ENCODE measurements around the gene MED12L.

DNA sequence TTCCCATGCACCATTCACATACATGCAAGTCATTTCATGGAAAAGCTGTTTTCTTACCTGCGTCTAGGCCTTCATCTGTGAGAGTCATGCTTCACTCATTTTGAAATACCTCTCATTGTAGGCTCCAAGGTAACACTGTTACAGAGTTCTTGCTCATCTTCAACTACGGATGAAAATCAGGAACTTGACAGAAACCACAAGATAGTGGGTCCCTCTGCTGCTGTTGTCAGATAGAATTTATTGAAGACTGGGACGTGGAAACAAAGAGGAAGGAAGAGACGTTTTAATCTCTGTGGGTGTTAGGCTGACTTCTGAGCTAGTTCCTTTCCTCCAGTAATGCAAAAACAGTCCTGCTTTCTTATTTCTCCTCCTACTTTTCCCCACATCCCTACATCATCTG is 192.8 kb downstream of the MED12L start, which contains the start of gene P2RY14:
- TF ChIP-seq, protein P1, sequence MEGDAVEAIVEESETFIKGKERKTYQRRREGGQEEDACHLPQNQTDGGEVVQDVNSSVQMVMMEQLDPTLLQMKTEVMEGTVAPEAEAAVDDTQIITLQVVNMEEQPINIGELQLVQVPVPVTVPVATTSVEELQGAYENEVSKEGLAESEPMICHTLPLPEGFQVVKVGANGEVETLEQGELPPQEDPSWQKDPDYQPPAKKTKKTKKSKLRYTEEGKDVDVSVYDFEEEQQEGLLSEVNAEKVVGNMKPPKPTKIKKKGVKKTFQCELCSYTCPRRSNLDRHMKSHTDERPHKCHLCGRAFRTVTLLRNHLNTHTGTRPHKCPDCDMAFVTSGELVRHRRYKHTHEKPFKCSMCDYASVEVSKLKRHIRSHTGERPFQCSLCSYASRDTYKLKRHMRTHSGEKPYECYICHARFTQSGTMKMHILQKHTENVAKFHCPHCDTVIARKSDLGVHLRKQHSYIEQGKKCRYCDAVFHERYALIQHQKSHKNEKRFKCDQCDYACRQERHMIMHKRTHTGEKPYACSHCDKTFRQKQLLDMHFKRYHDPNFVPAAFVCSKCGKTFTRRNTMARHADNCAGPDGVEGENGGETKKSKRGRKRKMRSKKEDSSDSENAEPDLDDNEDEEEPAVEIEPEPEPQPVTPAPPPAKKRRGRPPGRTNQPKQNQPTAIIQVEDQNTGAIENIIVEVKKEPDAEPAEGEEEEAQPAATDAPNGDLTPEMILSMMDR (IDR thresholded peaks at IDR 0.05): no peak
- TF ChIP-seq POLR2AphosphoS5 (IDR thresholded peaks at IDR 0.05): no peak

Measured in breast epithelium (tissue), 3 donors.